ENCODE results near the gene TIMP2.

DNA sequence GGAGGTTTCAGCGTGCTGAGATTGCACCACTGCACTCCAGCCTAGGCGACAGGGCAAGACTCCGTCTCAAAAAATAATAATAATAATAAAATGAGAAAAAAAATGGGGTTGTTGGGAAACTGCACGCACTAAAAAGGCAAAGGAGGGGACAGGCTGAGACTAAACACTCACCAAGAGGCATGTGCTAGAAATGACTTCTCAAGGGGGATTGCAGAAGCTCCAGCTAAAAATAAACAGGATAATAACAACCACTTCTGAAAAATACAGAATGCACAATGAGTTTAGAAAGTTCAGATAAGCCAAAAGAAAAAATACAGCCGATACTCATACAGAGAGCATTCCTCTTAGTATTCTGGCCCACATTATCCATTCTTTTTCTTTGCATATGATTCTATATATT is 15.1 kb upstream of the TIMP2 start:
- TF ChIP-seq, protein P1, sequence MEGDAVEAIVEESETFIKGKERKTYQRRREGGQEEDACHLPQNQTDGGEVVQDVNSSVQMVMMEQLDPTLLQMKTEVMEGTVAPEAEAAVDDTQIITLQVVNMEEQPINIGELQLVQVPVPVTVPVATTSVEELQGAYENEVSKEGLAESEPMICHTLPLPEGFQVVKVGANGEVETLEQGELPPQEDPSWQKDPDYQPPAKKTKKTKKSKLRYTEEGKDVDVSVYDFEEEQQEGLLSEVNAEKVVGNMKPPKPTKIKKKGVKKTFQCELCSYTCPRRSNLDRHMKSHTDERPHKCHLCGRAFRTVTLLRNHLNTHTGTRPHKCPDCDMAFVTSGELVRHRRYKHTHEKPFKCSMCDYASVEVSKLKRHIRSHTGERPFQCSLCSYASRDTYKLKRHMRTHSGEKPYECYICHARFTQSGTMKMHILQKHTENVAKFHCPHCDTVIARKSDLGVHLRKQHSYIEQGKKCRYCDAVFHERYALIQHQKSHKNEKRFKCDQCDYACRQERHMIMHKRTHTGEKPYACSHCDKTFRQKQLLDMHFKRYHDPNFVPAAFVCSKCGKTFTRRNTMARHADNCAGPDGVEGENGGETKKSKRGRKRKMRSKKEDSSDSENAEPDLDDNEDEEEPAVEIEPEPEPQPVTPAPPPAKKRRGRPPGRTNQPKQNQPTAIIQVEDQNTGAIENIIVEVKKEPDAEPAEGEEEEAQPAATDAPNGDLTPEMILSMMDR (IDR thresholded peaks at IDR 0.05; ENCODE audit: extremely low read depth in 1 of 2, insufficient read depth in 1 of 2, low read depth in 1 of 2, low read length in 2 of 2), result no peak
- TF ChIP-seq FOS (IDR thresholded peaks at IDR 0.05; ENCODE audit: borderline replicate concordance, insufficient read depth, low read length) (no peak), POLR2AphosphoS5 (IDR thresholded peaks at IDR 0.05; ENCODE audit: insufficient read depth, low read depth, low read length) (no peak), JUN (IDR thresholded peaks at IDR 0.05; ENCODE audit: borderline replicate concordance, insufficient read depth, insufficient read length, low read depth) (no peak)
